ENCODE data around the gene ZCCHC2. TPM values are rescaled to one million over a fixed set of nuclear protein-coding genes. Genes with fewer than 3 reads are reported as not detected.

ZCCHC2 gene
- total and polyA plus RNA-seq, 7 donors, result 4.4 to 23.5 (median 14.4) TPM

DNA sequence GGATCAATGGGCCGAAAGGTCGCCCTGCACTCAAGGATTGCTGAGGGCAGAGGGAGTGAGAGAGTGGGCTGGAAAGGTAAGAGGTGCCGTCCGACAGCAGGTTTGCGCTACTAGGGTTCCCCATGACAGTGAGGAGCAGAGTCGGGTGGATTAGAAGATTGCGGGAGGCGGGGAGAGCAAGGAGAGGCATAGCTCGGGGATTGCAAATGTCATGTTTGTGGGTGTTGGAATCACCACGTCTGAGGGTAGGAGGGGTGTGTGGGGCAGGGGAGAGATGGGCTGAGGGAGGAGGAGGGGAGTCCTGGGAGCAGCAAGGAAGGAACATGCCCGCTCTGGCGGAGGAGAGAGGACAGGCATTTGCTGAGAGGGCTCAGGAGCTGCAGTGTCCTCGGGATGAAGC is 81.2 kb downstream of the ZCCHC2 start:
- TF ChIP-seq CTCF (IDR thresholded peaks at IDR 0.05), result no peak
- no peak for TF ChIP-seq EP300 (IDR thresholded peaks at IDR 0.05)
- no peak for TF ChIP-seq POLR2AphosphoS5 (IDR thresholded peaks at IDR 0.05)
- TF ChIP-seq POLR2A (IDR thresholded peaks at IDR 0.05), result no peak
- 86 to 87% methylated on average over 13 of the region's 13 CpGs for WGBS, 2 donors
- H3K4me3 ChIP-seq, result no peak overlapping the region
- H3K36me3 ChIP-seq, result no peaks in the 10 kb centered on the region
- no peaks in the 10 kb centered on the region for H3K4me1 ChIP-seq
- no peak overlapping the region for H3K27ac ChIP-seq
- peaks cover 0 to 20% (median 2%) of the 10 kb centered on the region in 3 donors for H3K27me3 ChIP-seq
- no peaks in the 10 kb centered on the region for H3K9me3 ChIP-seq
- intact Hi-C loops (cut with DNase I), result no loop called here
- DNase-seq, result no peak

- no peak for DNase-seq
- Histone ChIP-seq H3K27me3 (peaks cover 0 to 3% (median 0%) of the 10 kb centered on the region in 3 donors), H3K4me3 (no peak overlapping the region), H3K27ac (no peak overlapping the region), H3K36me3 (no peaks in the 10 kb centered on the region), H3K4me1 (peaks cover 0 to 3% (median 0%) of the 10 kb centered on the region in 4 donors), H3K9me3 (no peaks in the 10 kb centered on the region)
- 86 to 91% methylated on average over 12 of the region's 12 CpGs for WGBS, 2 donors
- intact Hi-C loops (cut with DNase I), result no loop called here
- TF ChIP-seq EP300 (IDR thresholded peaks at IDR 0.05), result no peak
- no peak for TF ChIP-seq POLR2A (IDR thresholded peaks at IDR 0.05)
- TF ChIP-seq POLR2AphosphoS5 (IDR thresholded peaks at IDR 0.05), result no peak
- TF ChIP-seq CTCF (IDR thresholded peaks at IDR 0.05), result no peak
Observed at GRCh38 chr18:62605685-62606084, 82.9 kb downstream of the ZCCHC2 start.

GRCh38 chr18:62606106-62606505 is 83.3 kb downstream of the ZCCHC2 start:
- no peak overlapping the region for H3K27ac ChIP-seq
- H3K4me3 ChIP-seq, result no peak overlapping the region
- intact Hi-C loops (cut with DNase I), result no loop called here
- WGBS, 2 donors, result 87 to 89% methylated on average over 3 of the region's 3 CpGs
- DNase-seq, result no peak
- H3K36me3 ChIP-seq, result no peaks in the 10 kb centered on the region
- H3K27me3 ChIP-seq, result no peaks in the 10 kb centered on the region
- peaks cover 0 to 8% (median 0%) of the 10 kb centered on the region in 4 donors for H3K4me1 ChIP-seq
- TF ChIP-seq EP300 (IDR thresholded peaks at IDR 0.05), result no peak
- TF ChIP-seq POLR2AphosphoS5 (IDR thresholded peaks at IDR 0.05), result no peak
- TF ChIP-seq CTCF (IDR thresholded peaks at IDR 0.05), result no peak
- TF ChIP-seq POLR2A (IDR thresholded peaks at IDR 0.05), result no peak
- no peaks in the 10 kb centered on the region for H3K9me3 ChIP-seq

- WGBS, 2 donors, result 92 to 95% methylated on average over 13 of the region's 13 CpGs
- no peaks in the 10 kb centered on the region for H3K36me3 ChIP-seq
- TF ChIP-seq CTCF (IDR thresholded peaks at IDR 0.05) (no peak), EP300 (IDR thresholded peaks at IDR 0.05) (no peak), POLR2AphosphoS5 (IDR thresholded peaks at IDR 0.05) (no peak), POLR2A (IDR thresholded peaks at IDR 0.05) (no peak)
Observed at GRCh38 chr18:62607302-62607701, 84.5 kb downstream of the ZCCHC2 start.

More at GRCh38 chr18:62607302-62607701, 84.5 kb downstream of the ZCCHC2 start:
- no peak overlapping the region for H3K27ac ChIP-seq
- H3K27me3 ChIP-seq, result peaks cover 0 to 6% (median 0%) of the 10 kb centered on the region in 3 donors
- no peak overlapping the region for H3K4me3 ChIP-seq
- no peaks in the 10 kb centered on the region for H3K9me3 ChIP-seq
- peaks cover 0 to 9% (median 0%) of the 10 kb centered on the region in 4 donors for H3K4me1 ChIP-seq
- no peak for DNase-seq
- intact Hi-C loops (cut with DNase I), result no loop called here

Data from sigmoid colon (tissue), 7 donors.